CD4-positive, alpha-beta T cell (primary cell): ENCODE results near the gene DMBX1. TPM values are rescaled to one million over a fixed set of nuclear protein-coding genes. Genes with fewer than 3 reads are reported as not detected.

Experiments used
- ATAC-seq: fragments of 200-7000 bp; cut with Tn5 transposase; one replicate; pipeline ENCODE4 v1.10.0; 2022; ENCODE audit warnings: mild to moderate bottlenecking; ENCODE audit not compliant: poor library complexity
- CTCF ChIA-PET: fragments of 350-600 bp; sonication (Branson Sonifier 250); formaldehyde crosslinking; loops from one replicate; lab custom pipeline; 2021; ENCODE audit warnings: antibody characterized with exemption, inconsistent platforms; lab: Charles Lee
- POLR2A ChIA-PET: fragments of 350-600 bp; sonication (Branson Sonifier 250); formaldehyde crosslinking; loops from one replicate; lab custom pipeline; 2021; ENCODE audit warnings: antibody characterized with exemption, inconsistent platforms; lab: Charles Lee
- DNase-seq, 14 experiments: peaks; one replicate each; pipeline ENCODE4 v3.0.0-alpha.2; 2013 to 2020; ENCODE audit warnings: mixed read lengths in 2 of 14
- H3K27ac ChIP-seq, 2 donors: one replicate each; pipeline versions ENCODE4 v1.5.1 to v1.7.0; 2013; ENCODE audit warnings: low read length in 2 of 2, low read depth in 1 of 2, mild to moderate bottlenecking in 1 of 2
- H3K27me3 ChIP-seq, 2 experiments: 1 replicate in 1 of 2; 2 replicates in 1 of 2; pipeline versions ENCODE4 v1.6.1 to v1.7.0; 2013; ENCODE audit warnings: low read length in 2 of 2, control low read depth in 1 of 2, mild to moderate bottlenecking in 1 of 2, moderate library complexity in 1 of 2; ENCODE audit not compliant: insufficient read depth in 2 of 2, control insufficient read depth in 1 of 2
- H3K36me3 ChIP-seq: one replicate; pipeline ENCODE4 v1.6.1; 2013; ENCODE audit warnings: low read length, control low read depth; ENCODE audit not compliant: insufficient read depth
- H3K4me1 ChIP-seq: one replicate; pipeline ENCODE4 v1.6.1; 2013; ENCODE audit warnings: low read length, control low read depth; ENCODE audit not compliant: insufficient read depth
- H3K4me3 ChIP-seq: one replicate; pipeline ENCODE4 v1.5.1; 2013; ENCODE audit warnings: mild to moderate bottlenecking, low read length, moderate library complexity
- H3K9me3 ChIP-seq, 2 experiments: 1 replicate in 1 of 2; 2 replicates in 1 of 2; pipeline versions ENCODE4 v1.6.1 to v1.7.0; 2013; ENCODE audit warnings: low read length in 2 of 2, mild to moderate bottlenecking in 2 of 2, control low read depth in 1 of 2, moderate library complexity in 1 of 2; ENCODE audit not compliant: control insufficient read depth in 1 of 2, insufficient read depth in 1 of 2
- H3K27ac Mint-ChIP-seq: one replicate; pipeline ENCODE4 v1.8.0; 2020; ENCODE audit warnings: mixed read lengths
- H3K27me3 Mint-ChIP-seq: one replicate; pipeline ENCODE4 v1.8.0; 2021; ENCODE audit warnings: mixed read lengths
- H3K36me3 Mint-ChIP-seq: one replicate; pipeline ENCODE4 v1.8.0; 2021; ENCODE audit warnings: low read depth, mixed read lengths
- H3K4me1 Mint-ChIP-seq: one replicate; pipeline ENCODE4 v1.8.0; 2021; ENCODE audit warnings: low read depth, mixed read lengths
- H3K4me3 Mint-ChIP-seq: one replicate; pipeline ENCODE4 v1.8.0; 2020; ENCODE audit warnings: mild to moderate bottlenecking, mixed read lengths
- H3K9me3 Mint-ChIP-seq: one replicate; pipeline ENCODE4 v1.8.0; 2020; ENCODE audit warnings: mixed read lengths
- intact Hi-C, 2 experiments: fragments of 100-400 bp; cut with DNase I in 1 of 2; cut with micrococcal nuclease in 1 of 2; formaldehyde crosslinking; loops; one replicate each; pipeline versions ENCODE4 v1.15.1 to v1.9.0; 2023 to 2025; cut with DNase I, micrococcal nuclease
- total RNA-seq, 174 experiments: library from RNA in 2 of 174; stranded (reverse) in 2 of 174; gene quantifications; one replicate each; pipeline ENCODE4 v1.2.3 and lab custom pipeline; 2021 to 2026
- TF ChIP-seq, protein P1 (sequence below): fragments of 200-600 bp; IDR thresholded peaks from one replicate; pipeline ENCODE4 v1.8.0; 2022; ENCODE audit warnings: antibody characterized with exemption, mild to moderate bottlenecking

Gene DMBX1
- total RNA-seq, 2 experiments from 2014 or later, result not detected

GRCh38 chr1:46526691-46527291 lies 37.2 kb downstream of the DMBX1 start:
- no peak overlapping the region for H3K4me3 ChIP-seq
- CTCF ChIA-PET, result interaction anchor here (2.0 kb wide), 1 partner anchor 80 kb away, joined by 6 read pairs; no protein-coding TSS in a partner anchor
- Mint-ChIP-seq H3K4me3 (no peak overlapping the region), H3K27ac (no peak overlapping the region), H3K36me3 (no peaks in the 10 kb centered on the region), H3K9me3 (no peaks in the 10 kb centered on the region), H3K4me1 (no peaks in the 10 kb centered on the region), H3K27me3 (peaks cover 58% of the 10 kb centered on the region)
- H3K36me3 ChIP-seq, result no peaks in the 10 kb centered on the region
- TF ChIP-seq, protein P1, sequence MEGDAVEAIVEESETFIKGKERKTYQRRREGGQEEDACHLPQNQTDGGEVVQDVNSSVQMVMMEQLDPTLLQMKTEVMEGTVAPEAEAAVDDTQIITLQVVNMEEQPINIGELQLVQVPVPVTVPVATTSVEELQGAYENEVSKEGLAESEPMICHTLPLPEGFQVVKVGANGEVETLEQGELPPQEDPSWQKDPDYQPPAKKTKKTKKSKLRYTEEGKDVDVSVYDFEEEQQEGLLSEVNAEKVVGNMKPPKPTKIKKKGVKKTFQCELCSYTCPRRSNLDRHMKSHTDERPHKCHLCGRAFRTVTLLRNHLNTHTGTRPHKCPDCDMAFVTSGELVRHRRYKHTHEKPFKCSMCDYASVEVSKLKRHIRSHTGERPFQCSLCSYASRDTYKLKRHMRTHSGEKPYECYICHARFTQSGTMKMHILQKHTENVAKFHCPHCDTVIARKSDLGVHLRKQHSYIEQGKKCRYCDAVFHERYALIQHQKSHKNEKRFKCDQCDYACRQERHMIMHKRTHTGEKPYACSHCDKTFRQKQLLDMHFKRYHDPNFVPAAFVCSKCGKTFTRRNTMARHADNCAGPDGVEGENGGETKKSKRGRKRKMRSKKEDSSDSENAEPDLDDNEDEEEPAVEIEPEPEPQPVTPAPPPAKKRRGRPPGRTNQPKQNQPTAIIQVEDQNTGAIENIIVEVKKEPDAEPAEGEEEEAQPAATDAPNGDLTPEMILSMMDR, result no peak
- POLR2A ChIA-PET, result no interaction called here
- peaks cover 6 to 13% of the 10 kb centered on the region in 2 experiments for H3K27me3 ChIP-seq
- H3K27ac ChIP-seq, result no peak overlapping the region
- DNase-seq (no peak), ATAC-seq (no peak)
- intact Hi-C loops, result loop anchor here (1.0 to 5.0 kb wide), 2 partner anchors 49 to 79 kb away; no protein-coding TSS in a partner anchor
- H3K9me3 ChIP-seq, result no peaks in the 10 kb centered on the region
- H3K4me1 ChIP-seq, result peaks cover 7% of the 10 kb centered on the region

- Histone ChIP-seq H3K4me1 (peaks cover 5% of the 10 kb centered on the region), H3K27me3 (peaks cover 6 to 13% of the 10 kb centered on the region in 2 experiments), H3K9me3 (no peaks in the 10 kb centered on the region), H3K27ac (no peak overlapping the region), H3K36me3 (no peaks in the 10 kb centered on the region), H3K4me3 (no peak overlapping the region)
- ATAC-seq (peak; percentile 69), DNase-seq (peak; percentile 47 to 81 (median 64))
- Mint-ChIP-seq H3K4me1 (no peaks in the 10 kb centered on the region), H3K9me3 (no peaks in the 10 kb centered on the region), H3K27ac (no peak overlapping the region), H3K36me3 (no peaks in the 10 kb centered on the region), H3K27me3 (peaks cover 58% of the 10 kb centered on the region), H3K4me3 (no peak overlapping the region)
- TF ChIP-seq, protein P1, result peak; percentile 76
- ChIA-PET POLR2A (no interaction called here), CTCF (interaction anchor here (2.0 kb wide), 1 partner anchor 81 kb away, joined by 6 read pairs; no protein-coding TSS in a partner anchor)
- intact Hi-C loops, result loop anchor here (1.0 to 5.0 kb wide), 6 partner anchors 50 to 121 kb away; no protein-coding TSS in a partner anchor
These were observed 38.0 kb downstream of the DMBX1 start for GRCh38 chr1:46527474-46528296.

DNA sequence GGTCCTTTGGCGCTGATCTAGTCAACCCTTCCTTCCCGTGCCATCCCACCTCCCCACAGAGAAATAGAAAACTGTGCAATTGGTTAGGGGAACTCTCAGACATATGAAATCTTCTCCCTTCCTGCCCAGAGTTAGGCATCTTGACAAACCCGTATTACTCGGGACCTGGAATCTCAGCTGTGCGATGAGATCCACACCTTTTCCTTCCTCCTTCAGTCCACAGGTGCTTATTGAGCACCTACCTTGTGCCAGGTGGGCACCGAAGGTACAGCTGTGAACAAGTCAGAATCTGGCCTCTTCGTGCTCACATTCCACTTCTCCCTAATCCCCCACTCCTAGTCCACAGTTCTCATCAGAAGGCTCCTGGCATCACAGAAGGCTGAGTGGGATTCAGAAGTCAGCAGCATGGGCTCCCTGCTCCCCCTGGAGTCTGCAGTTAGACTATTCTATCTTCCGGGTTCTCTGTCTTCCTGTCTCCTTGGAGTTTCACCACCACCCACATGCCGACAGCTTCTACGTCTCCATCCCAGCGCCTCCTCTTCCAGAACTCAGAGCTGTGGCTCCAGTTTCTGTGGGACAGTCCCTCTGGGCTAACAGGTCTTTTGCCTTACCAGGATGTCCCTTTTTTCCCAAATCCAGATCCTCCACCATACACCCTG lies 38.8 kb downstream of the DMBX1 start:
- ATAC-seq (no peak), DNase-seq (no peak)
- Histone ChIP-seq H3K27me3 (peaks cover 6 to 13% of the 10 kb centered on the region in 2 experiments), H3K4me3 (no peak overlapping the region), H3K9me3 (no peaks in the 10 kb centered on the region), H3K4me1 (peaks cover 7% of the 10 kb centered on the region), H3K27ac (no peak overlapping the region), H3K36me3 (no peaks in the 10 kb centered on the region)
- TF ChIP-seq, protein P1, result no peak
- no peak overlapping the region for H3K4me3 Mint-ChIP-seq
- H3K9me3 Mint-ChIP-seq, result no peaks in the 10 kb centered on the region
- no peaks in the 10 kb centered on the region for H3K36me3 Mint-ChIP-seq
- CTCF ChIA-PET, result no interaction called here
- peaks cover 58% of the 10 kb centered on the region for H3K27me3 Mint-ChIP-seq
- no peaks in the 10 kb centered on the region for H3K4me1 Mint-ChIP-seq
- intact Hi-C loops, result loop anchor here (1.0 to 5.0 kb wide), 5 partner anchors 51 to 122 kb away; no protein-coding TSS in a partner anchor
- POLR2A ChIA-PET, result no interaction called here
- no peak overlapping the region for H3K27ac Mint-ChIP-seq
